Duodenal mucosa (tissue), 2 donors: Measurements from ENCODE around the gene ZNF283.
"Not testable (repeated sequence)": the region's sequence is repeated elsewhere in the genome, so short reads cannot be mapped to it uniquely, and the experiment has no call there.

Source experiments
- H3K27ac ChIP-seq: one replicate; pipeline ENCODE4 v1.7.0; 2013; ENCODE audit warnings: low read depth, low read length
- H3K27me3 ChIP-seq, 2 donors: one replicate each; pipeline ENCODE4 v1.7.0; 2013; ENCODE audit warnings: low read length in 2 of 2, control low read depth in 1 of 2; ENCODE audit not compliant: insufficient read depth in 2 of 2, control insufficient read depth in 1 of 2
- H3K36me3 ChIP-seq, 2 donors: one replicate each; pipeline ENCODE4 v1.7.0; 2013; ENCODE audit warnings: low read length in 2 of 2, control low read depth in 1 of 2; ENCODE audit not compliant: insufficient read depth in 2 of 2, control insufficient read depth in 1 of 2
- H3K4me1 ChIP-seq, 2 donors: one replicate each; pipeline ENCODE4 v1.7.0; 2013; ENCODE audit warnings: low read length in 2 of 2, control low read depth in 1 of 2; ENCODE audit not compliant: insufficient read depth in 2 of 2, control insufficient read depth in 1 of 2
- H3K4me3 ChIP-seq, 2 donors: one replicate each; pipeline ENCODE4 v1.7.0; 2013; ENCODE audit warnings: low read length in 2 of 2, low read depth in 1 of 2
- H3K9ac ChIP-seq, 2 donors: one replicate each; pipeline ENCODE4 v1.7.0; 2013; ENCODE audit warnings: low read length in 2 of 2, low read depth in 1 of 2
- H3K9me3 ChIP-seq, 2 donors: one replicate each; pipeline ENCODE4 v1.7.0; 2013; ENCODE audit warnings: low read length in 2 of 2, control low read depth in 1 of 2; ENCODE audit not compliant: control insufficient read depth in 1 of 2

ZNF283 gene

DNA sequence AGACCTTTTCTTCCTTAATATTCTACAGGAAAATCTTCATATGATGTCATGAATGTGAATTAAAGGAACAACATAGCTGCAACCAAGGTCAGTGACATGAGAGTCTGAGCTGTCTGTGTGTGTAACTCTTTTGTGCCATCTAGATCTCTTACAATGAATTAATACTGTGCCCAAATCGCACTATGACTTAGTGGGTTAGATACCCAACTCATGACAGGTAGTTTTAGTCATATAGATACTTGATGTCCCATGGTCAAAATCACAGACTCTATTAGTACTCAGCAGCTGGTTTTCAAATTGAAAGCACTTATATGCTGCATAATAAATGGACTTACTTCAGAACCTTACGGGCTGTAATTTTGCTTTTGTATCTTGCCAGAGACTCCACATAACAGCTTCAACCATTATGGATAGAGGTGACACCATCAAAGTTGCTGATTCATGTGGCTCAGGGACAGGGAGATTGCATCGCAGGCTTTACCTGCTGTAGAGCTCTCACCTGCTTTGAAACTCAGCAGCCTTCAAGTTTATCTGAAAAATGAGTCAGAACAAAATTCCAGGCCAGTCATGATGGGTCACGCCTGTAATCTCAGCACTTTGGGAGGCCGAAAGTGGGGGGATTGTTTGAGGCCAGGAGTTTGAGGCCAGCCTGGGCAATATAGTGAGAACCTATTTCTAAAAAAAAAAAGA, 12.3 kb upstream of the ZNF283 start:
- Histone ChIP-seq H3K4me1 (peaks cover 0 to under 1% of the 10 kb centered on the region in 2 donors), H3K27me3 (peaks cover 0 to 4% of the 10 kb centered on the region in 2 donors), H3K36me3 (no peaks in the 10 kb centered on the region), H3K27ac (no peak overlapping the region), H3K9me3 (no peaks in the 10 kb centered on the region), H3K4me3 (no peak overlapping the region), H3K9ac (no peak overlapping the region)

DNA sequence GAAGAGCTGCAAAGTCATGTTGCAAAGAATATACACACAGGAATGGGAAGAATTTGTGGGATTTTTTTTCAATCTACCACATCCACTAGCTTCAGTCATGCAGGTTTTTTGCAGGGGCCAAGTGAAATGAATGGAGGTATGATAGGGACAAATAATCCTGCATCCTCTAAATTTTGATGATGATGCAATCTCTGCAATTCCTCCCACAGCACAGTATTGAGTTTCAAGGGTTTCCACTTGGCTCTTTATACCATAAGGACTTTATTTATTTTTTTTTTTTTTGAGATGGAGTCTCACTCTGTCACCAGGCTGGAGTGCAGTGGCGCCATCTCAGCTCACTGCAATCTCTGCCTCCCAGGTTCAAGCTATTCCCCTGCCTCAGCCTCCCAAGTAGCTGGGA, 9.7 kb upstream of the ZNF283 start:
- H3K4me3 ChIP-seq, H3K36me3 ChIP-seq, H3K9ac ChIP-seq, H3K27ac ChIP-seq, H3K9me3 ChIP-seq: not testable (repeated sequence)
- H3K4me1 ChIP-seq: peaks cover 4 to 12% of the 10 kb centered on the region in 2 donors
- peaks cover 7 to 23% of the 10 kb centered on the region in 2 donors for H3K27me3 ChIP-seq

DNA sequence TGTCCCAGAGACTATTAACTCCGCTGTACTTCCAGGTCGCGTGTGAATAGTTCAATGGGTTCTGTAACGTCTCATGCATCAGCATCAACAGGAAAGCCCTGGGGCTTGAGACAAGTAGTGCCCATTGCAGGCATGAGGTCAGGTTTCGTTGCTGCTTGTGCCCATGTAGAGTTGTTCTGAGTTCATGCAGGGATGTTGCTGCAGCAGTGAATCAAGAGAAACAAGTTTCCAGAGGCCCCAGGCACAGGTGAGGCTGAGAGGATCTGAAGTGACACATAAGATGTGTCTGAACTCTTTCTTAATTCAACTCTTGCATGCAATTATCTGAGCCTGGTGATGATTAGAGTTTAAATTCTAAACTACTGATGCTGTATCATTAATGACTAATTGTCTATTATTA, 8.6 kb upstream of the ZNF283 start:
- Histone ChIP-seq H3K4me3 (no peak overlapping the region), H3K36me3 (no peaks in the 10 kb centered on the region), H3K27me3 (peaks cover 7 to 23% of the 10 kb centered on the region in 2 donors), H3K4me1 (peaks cover 4 to 12% of the 10 kb centered on the region in 2 donors), H3K9ac (no peak overlapping the region), H3K27ac (no peak overlapping the region), H3K9me3 (no peaks in the 10 kb centered on the region)

DNA sequence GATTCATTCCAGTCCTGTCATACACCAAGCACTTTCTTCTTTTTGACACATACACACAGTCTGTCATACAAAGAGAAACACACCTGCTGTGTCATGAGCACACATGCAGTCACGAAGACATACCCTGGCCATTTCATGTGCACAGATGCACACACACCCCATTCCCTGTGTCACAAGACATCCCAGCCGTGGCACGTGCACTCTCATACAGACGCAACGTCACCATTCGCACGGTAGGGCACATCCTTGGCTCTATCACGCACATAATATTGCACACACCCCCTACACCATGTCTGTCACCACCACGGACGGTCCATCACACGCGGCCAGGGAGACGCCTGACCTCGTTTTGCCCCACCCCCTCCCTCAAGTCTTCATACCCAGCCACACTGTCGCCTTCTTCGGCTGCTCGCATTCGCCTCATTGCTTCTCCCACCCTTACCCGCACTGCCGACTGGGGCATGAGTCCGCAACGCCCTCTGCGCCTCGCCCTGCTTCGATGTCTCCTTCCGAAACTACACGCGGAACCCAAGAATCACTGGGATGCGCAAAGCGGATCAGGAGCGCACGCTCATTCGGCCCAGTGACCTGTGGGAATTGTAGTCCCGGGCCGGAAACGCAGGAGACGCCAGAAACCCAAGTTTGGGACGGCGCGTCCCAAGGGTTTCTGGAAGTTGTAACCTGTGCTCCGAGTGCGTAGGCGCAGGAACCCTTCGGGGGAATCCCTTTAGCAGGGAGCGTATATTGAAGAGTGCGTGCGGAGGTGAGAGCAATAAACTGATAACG, 6.8 kb upstream of the ZNF283 start:
- H3K27ac ChIP-seq: no peak overlapping the region
- H3K4me3 ChIP-seq: peak overlapping the region; percentile 57 to 67
- H3K4me1 ChIP-seq: peaks cover 4 to 12% of the 10 kb centered on the region in 2 donors
- peaks cover 7 to 23% of the 10 kb centered on the region in 2 donors for H3K27me3 ChIP-seq
- H3K9me3 ChIP-seq: no peaks in the 10 kb centered on the region
- H3K9ac ChIP-seq: no peak overlapping the region
- H3K36me3 ChIP-seq: no peaks in the 10 kb centered on the region

DNA sequence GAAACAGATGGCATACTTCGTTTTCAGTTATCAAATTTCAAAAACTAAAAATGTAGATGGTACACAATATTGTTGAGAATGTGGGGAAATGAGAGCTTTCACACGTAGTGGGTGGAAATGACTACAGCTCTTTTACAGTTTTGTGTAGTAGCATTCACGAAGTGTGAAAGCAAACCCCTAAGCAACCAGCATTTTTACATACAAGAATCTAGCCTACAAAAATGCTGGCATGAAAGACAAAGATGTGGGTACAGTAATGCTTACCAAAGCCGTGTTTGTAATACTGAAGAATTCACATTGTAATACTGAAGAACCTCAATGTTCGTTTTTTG, 6.3 kb upstream of the ZNF283 start:
- Histone ChIP-seq H3K4me3 (peak overlapping the region; percentile 57 to 67), H3K4me1 (peaks cover 4 to 12% of the 10 kb centered on the region in 2 donors), H3K9me3 (no peaks in the 10 kb centered on the region), H3K27me3 (peaks cover 7 to 23% of the 10 kb centered on the region in 2 donors), H3K9ac (no peak overlapping the region), H3K36me3 (no peaks in the 10 kb centered on the region), H3K27ac (no peak overlapping the region)

DNA sequence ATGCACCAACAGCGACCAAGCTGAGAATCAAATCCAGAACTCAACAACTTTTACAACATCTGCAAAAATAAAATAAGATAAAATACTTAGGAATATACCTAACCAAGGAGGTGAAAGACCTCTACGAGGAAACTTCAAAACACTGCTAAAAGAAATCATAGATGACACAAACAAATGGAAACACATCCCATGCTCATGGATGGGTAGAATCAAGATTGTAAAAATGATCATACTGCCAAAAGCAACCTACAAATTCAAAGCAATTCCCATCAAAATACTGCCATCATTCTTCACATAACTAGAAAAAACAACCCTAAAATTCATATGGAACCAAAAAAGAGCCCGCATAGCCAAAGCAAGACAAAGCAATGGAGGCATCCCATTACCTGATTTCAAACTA, 3.3 kb upstream of the ZNF283 start:
- H3K9ac ChIP-seq, H3K4me3 ChIP-seq, H3K36me3 ChIP-seq, H3K9me3 ChIP-seq, H3K27ac ChIP-seq: not testable (repeated sequence)
- peaks cover 12 to 23% of the 10 kb centered on the region in 2 donors for H3K4me1 ChIP-seq
- peaks cover 7 to 23% of the 10 kb centered on the region in 2 donors for H3K27me3 ChIP-seq

DNA sequence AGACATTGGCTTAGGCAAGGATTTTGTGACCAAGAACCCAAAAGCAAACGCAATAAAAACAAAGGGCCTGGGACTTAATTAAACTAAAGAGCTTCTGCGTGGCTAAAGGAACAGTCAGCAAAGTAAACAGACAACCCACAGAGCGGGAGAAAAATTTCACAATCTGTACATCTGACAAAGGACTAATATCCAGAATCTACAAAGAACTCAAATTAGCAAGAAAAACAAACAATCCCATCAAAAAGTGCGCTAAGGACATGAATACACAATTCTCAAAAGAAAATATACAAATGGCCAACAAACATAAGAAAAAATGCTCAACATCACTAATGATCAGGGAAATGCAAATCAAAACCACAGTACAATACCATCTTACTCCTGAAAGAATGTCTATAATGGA, 2.5 kb upstream of the ZNF283 start:
- not testable (repeated sequence) for H3K9me3 ChIP-seq, H3K27ac ChIP-seq, H3K36me3 ChIP-seq, H3K4me3 ChIP-seq, H3K9ac ChIP-seq
- Histone ChIP-seq H3K27me3 (peaks cover 7 to 20% of the 10 kb centered on the region in 2 donors), H3K4me1 (peaks cover 12 to 23% of the 10 kb centered on the region in 2 donors)

DNA sequence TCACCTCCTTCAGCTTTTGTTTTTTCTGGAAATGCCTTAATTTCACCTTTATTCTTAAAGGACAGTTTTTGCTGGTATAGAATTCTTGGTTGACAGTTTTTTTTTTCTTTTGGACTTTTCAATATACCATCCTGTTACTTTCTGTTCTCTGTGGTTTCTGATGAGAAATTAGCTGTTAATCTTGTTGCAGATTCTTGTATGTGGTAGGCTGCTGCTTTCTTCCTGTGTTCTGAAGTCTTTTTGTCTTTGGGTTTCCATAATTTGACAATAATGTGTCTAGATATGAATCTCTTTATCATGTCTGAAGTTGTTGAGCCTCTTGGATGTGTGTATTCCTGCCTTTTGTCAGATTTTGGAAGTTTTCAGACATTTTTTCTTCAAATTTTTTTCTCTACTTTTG, 12.0 kb downstream of the ZNF283 start:
- Histone ChIP-seq H3K27me3 (no peaks in the 10 kb centered on the region), H3K4me3 (no peak overlapping the region), H3K9ac (no peak overlapping the region), H3K27ac (no peak overlapping the region), H3K9me3 (peaks cover 67 to 82% of the 10 kb centered on the region in 2 donors), H3K36me3 (peaks cover 68 to 88% of the 10 kb centered on the region in 2 donors), H3K4me1 (no peaks in the 10 kb centered on the region)

DNA sequence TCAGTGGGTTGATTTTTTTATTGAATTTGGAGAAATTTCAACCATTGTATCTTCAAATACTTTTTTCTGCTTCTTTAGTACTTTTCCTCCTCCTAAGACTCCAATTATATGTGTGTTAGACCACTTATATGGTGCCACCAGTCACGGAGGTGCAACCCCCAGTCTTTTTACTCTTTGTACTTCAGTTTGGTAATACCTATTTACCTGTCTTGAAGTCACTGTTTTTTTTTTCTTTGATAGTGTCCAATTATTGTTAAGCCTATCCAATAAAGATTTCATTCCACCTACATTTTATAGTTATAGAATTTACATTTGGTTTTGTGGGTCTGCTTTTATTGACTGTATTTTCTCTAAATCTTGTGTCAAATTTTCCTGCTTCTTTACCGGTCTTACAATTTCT, 14.9 kb downstream of the ZNF283 start:
- no peak overlapping the region for H3K27ac ChIP-seq
- no peaks in the 10 kb centered on the region for H3K4me1 ChIP-seq
- peak overlapping the region in 1 of 2 donors; percentile 35 for H3K4me3 ChIP-seq
- H3K36me3 ChIP-seq: peaks cover 69 to 87% of the 10 kb centered on the region in 2 donors
- no peaks in the 10 kb centered on the region for H3K27me3 ChIP-seq
- H3K9me3 ChIP-seq: peaks cover 72 to 88% of the 10 kb centered on the region in 2 donors
- H3K9ac ChIP-seq: no peak overlapping the region

DNA sequence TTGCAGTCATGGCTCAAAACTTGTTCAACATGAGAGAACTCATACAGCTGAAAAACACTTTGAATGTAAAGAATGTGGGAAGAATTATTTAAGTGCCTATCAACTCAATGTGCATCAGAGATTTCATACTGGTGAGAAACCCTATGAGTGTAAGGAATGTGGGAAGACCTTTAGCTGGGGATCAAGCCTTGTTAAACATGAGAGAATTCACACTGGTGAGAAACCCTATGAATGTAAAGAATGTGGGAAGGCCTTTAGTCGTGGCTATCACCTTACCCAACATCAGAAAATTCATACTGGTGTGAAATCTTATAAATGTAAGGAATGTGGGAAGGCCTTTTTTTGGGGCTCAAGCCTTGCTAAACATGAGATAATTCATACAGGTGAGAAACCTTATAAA, 20.1 kb downstream of the ZNF283 start:
- Histone ChIP-seq H3K36me3 (peaks cover 56 to 62% of the 10 kb centered on the region in 2 donors), H3K4me1 (no peaks in the 10 kb centered on the region), H3K9me3 (peaks cover 80 to 90% of the 10 kb centered on the region in 2 donors), H3K27me3 (no peaks in the 10 kb centered on the region), H3K27ac (no peak overlapping the region), H3K4me3 (peak overlapping the region; percentile 30 to 34), H3K9ac (no peak overlapping the region)
